GM12874 (cell line): ENCODE results near the gene LRRK1.

ENCODE experiments used
- CTCF ChIP-seq: IDR thresholded peaks from 2 replicates; pipeline ENCODE4 v1.5.1; 2011; ENCODE audit warnings: low read depth, mild to moderate bottlenecking, control low read depth, low read length, moderate library complexity; ENCODE audit not compliant: insufficient read depth

The LRRK1 gene

GRCh38 chr15:101056366-101057334, 137.5 kb downstream of the LRRK1 start:
- TF ChIP-seq CTCF: no peak

- no peak for TF ChIP-seq CTCF
Measured at GRCh38 chr15:101057841-101058407, 138.8 kb downstream of the LRRK1 start.

DNA sequence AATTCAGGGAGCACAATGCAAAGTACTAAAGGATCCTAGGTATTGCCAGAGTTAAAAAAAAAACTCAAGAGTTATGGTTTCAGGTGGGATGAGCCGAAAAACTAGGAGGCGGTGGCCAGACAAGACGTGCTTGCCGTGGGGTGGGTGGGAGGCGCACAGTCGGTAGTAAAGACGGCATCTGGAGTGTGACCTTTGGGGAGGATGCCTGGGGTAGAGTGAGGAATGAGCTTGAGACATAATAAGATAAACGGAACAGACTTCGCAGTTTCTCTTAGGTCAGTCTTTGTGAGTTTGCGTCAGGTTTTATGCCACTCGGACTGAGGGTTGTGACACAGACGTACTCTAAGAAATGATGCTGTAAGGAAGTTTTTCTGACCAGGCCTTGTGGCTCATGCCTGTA, 139.6 kb downstream of the LRRK1 start:
- no peak for TF ChIP-seq CTCF

GRCh38 chr15:101059381-101060341, 140.5 kb downstream of the LRRK1 start:
- no peak for TF ChIP-seq CTCF

DNA sequence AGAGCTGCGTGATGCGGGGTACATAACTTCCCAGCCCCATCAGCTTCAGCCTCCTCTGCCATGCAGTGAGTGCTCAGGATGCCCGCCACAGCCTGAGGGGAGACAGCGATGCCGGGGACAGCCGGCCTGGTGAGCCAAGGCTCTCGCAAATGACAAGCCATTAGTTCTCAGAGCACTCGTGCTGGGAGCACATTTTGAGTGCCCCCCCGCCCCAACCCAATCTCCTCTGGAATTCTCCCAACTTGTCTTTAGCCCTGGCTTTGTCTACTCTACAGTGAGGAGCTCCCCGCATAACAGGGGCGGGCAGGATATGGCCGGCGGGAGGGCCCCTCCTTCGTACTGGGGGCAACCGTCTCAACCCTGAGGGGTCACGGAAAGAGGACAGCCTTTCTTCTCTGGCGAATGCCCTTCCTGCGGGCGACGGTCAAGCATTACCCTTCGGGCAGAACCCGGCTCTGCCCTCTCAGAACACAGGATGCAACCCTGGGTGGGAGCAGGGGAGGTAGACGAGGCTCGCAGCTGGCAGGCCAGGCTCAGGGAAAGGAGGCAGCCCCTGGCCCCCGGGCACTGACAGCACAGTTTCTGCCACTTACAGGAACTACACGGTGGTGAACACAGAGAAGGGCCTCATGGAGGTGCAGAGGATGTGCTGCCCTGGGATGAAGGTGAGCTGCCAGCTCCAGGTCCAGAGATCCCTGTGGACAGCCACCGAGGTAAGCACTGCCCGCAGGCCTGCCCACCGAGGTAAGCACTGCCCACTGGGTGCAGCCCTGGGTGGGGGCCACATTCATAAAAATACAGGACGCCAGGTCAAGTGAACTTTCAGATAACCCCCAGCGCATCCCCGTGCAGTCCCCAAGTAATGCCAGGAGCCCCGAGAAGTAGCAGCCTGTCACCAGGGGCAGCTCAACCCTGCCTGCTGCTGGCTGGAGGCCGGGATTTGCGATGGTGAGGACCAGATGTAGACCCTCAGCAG, 141.7 kb downstream of the LRRK1 start:
- no peak for TF ChIP-seq CTCF

DNA sequence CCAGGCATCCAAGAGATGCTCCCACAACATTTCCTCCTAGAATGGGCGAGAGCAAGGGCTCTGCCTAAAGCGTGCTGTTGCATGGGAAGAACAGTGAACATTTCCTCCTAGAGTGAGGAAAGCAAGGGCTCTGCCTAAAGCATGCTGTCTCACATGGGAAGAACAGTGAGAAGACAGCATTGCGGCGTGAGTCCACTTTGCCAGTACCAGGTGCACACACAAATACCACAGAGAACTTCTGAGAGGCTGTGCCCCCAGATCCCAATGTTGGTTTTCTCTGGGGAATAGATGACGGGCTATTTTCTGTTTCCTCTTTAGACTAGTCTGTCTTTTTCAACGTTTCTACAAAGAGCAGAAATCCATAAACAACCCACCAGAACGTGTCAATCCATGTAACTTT, 142.9 kb downstream of the LRRK1 start:
- TF ChIP-seq CTCF: no peak
